ENCODE results near the gene LRRC14B.

- TF ChIP-seq MXI1 (IDR thresholded peaks at IDR 0.05; ENCODE audit: low read depth, low read length) = no peak
- TF ChIP-seq CTCF (IDR thresholded peaks at IDR 0.05) = no peak
- no peak for TF ChIP-seq EP300 (IDR thresholded peaks at IDR 0.05; ENCODE audit: borderline replicate concordance in 1 of 2, low read depth in 1 of 2, low read length in 1 of 2)
- TF ChIP-seq MAX (IDR thresholded peaks at IDR 0.05; ENCODE audit: low read depth) = no peak
- TF ChIP-seq POLR2AphosphoS5 (IDR thresholded peaks at IDR 0.05; ENCODE audit: low read depth, low read length) = no peak
- TF ChIP-seq FOXM1 (IDR thresholded peaks at IDR 0.05; ENCODE audit: low read depth) = no peak
- no peak for TF ChIP-seq YY1 (IDR thresholded peaks at IDR 0.05; ENCODE audit: low read depth)
- no peak for TF ChIP-seq FOXJ3 (CRISPR knock-in tag; IDR thresholded peaks at IDR 0.05)
- no peak for TF ChIP-seq ELF1 (IDR thresholded peaks at IDR 0.05)
- TF ChIP-seq NRF1 (IDR thresholded peaks at IDR 0.05; ENCODE audit: low read depth, low read length) = no peak
Observed at GRCh38 chr5:174291-174600, 17.0 kb upstream of the LRRC14B start.
